WTC11 (cell line): ENCODE data around the gene PTPRG.

Source experiments
- ELF4 ChIP-seq: sonication (generic); formaldehyde crosslinking; IDR thresholded peaks from 2 replicates; pipeline ENCODE4 v1.8.1; 2022; ENCODE audit warnings: low read depth, mild to moderate bottlenecking, moderate library complexity, missing genetic modification reagents
- JUN ChIP-seq: sonication (generic); formaldehyde crosslinking; IDR thresholded peaks from 2 replicates; pipeline ENCODE4 v1.8.0; 2023; ENCODE audit warnings: mild to moderate bottlenecking, missing genetic modification reagents
- MYBL2 ChIP-seq: sonication (generic); formaldehyde crosslinking; IDR thresholded peaks from 2 replicates; pipeline ENCODE4 v1.8.1; 2023; ENCODE audit warnings: mild to moderate bottlenecking, moderate library complexity, missing genetic modification reagents
- PRRX2 ChIP-seq: fragments of 250-450 bp; sonication (Bioruptor Pico); IDR thresholded peaks from 2 replicates; pipeline ENCODE4 v1.8.0; 2021; ENCODE audit warnings: mild to moderate bottlenecking
- TF ChIP-seq, protein P1 (sequence below): fragments of 200-600 bp; IDR thresholded peaks from 2 replicates; pipeline ENCODE4 v1.8.0; 2022; ENCODE audit warnings: antibody characterized with exemption
- TF ChIP-seq, protein P2 (sequence below): sonication (generic); formaldehyde crosslinking; IDR thresholded peaks from 2 replicates; pipeline ENCODE4 v1.8.1; 2022; ENCODE audit warnings: low read depth, mild to moderate bottlenecking, moderate library complexity, missing genetic modification reagents, borderline replicate concordance

DNA sequence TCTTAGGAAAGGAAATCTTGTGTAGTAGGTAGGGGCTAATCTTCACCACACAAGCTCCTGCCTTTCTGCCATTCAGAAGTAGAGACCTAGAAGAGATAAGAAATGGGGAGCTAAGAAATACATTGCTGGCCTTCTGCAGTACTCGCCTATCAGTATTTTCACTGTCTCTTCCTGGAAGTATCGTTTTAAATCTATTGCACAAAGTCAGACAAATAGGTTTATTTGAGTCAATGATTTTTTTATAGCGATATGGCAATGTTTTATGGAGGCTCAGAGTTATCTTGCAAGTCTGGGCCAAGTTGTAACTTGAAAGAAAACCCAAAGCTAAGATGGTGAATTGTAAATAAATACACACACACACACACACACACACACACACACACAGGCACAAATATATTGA, 103.8 kb downstream of the PTPRG start:
- TF ChIP-seq, protein P1, sequence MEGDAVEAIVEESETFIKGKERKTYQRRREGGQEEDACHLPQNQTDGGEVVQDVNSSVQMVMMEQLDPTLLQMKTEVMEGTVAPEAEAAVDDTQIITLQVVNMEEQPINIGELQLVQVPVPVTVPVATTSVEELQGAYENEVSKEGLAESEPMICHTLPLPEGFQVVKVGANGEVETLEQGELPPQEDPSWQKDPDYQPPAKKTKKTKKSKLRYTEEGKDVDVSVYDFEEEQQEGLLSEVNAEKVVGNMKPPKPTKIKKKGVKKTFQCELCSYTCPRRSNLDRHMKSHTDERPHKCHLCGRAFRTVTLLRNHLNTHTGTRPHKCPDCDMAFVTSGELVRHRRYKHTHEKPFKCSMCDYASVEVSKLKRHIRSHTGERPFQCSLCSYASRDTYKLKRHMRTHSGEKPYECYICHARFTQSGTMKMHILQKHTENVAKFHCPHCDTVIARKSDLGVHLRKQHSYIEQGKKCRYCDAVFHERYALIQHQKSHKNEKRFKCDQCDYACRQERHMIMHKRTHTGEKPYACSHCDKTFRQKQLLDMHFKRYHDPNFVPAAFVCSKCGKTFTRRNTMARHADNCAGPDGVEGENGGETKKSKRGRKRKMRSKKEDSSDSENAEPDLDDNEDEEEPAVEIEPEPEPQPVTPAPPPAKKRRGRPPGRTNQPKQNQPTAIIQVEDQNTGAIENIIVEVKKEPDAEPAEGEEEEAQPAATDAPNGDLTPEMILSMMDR, result no peak
- TF ChIP-seq, protein P2, sequence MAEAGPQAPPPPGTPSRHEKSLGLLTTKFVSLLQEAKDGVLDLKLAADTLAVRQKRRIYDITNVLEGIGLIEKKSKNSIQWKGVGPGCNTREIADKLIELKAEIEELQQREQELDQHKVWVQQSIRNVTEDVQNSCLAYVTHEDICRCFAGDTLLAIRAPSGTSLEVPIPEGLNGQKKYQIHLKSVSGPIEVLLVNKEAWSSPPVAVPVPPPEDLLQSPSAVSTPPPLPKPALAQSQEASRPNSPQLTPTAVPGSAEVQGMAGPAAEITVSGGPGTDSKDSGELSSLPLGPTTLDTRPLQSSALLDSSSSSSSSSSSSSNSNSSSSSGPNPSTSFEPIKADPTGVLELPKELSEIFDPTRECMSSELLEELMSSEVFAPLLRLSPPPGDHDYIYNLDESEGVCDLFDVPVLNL (CRISPR knock-in tag), result no peak
- TF ChIP-seq JUN (CRISPR knock-in tag), result no peak
- TF ChIP-seq ELF4, result no peak
- TF ChIP-seq MYBL2 (CRISPR knock-in tag), result no peak
- TF ChIP-seq PRRX2 (CRISPR knock-in tag), result no peak
